ENCODE data around the gene LZTFL1.
A peak's percentile ranks its signal among the peaks of the same experiment; 100 is the strongest.

The LZTFL1 gene

GRCh38 chr3:45800611-45801010 is 41.3 kb downstream of the LZTFL1 start:
- DNase-seq (ENCODE audit: extremely low read depth, low read depth), result no peak
- no peak overlapping the region for H3K4me3 ChIP-seq (replicated peaks; ENCODE audit: low read depth, low read length)
- no peak for TF ChIP-seq CTCF (IDR thresholded peaks at IDR 0.05; ENCODE audit: low read depth, low read length, missing control alignments)

DNA sequence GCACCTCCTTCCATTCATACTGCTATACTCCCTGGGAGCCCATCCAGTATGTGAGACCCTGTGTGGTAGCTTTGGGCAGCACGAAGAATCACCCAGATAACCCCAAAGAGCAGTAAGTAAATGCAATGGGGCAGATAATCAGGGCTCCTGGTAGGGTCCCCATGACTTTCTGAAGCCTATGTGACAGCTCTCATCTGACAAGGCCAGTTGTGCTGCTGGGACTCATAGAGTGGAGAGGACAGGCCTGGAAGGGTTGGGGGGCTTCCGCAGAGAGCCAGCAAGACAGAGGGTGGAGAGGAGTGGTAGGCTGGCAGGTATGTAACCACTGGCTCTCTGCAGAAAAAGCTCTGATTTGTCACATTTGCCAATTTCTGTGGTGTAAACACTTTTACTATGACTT is 42.3 kb downstream of the LZTFL1 start:
- no peak for DNase-seq (ENCODE audit: extremely low read depth, low read depth)
- TF ChIP-seq CTCF (IDR thresholded peaks at IDR 0.05; ENCODE audit: low read depth, low read length, missing control alignments), result no peak
- no peak overlapping the region for H3K4me3 ChIP-seq (replicated peaks; ENCODE audit: low read depth, low read length)

DNA sequence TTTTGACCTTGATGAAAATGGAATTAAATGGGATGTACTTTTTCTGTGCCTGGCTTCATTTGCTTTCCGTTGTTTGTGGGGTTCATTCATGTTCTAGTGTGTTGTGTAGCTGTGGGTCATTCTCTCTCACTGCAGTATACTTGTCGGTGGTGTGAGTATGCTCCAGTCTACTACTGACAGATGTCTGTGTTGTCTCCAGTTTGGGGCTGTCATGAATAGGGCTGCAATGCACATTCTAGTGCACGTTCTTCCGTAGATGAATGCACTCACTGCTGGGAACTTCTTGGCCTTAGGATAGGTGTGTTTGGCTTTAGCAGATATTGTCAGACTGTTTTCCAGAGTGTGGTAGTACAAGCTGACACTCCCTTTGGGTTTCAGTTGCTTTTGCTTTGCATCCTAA is 43.9 kb downstream of the LZTFL1 start:
- TF ChIP-seq CTCF (IDR thresholded peaks at IDR 0.05; ENCODE audit: low read depth, low read length, missing control alignments), result no peak
- no peak for DNase-seq (ENCODE audit: extremely low read depth, low read depth)
- no peak overlapping the region for H3K4me3 ChIP-seq (replicated peaks; ENCODE audit: low read depth, low read length)

DNA sequence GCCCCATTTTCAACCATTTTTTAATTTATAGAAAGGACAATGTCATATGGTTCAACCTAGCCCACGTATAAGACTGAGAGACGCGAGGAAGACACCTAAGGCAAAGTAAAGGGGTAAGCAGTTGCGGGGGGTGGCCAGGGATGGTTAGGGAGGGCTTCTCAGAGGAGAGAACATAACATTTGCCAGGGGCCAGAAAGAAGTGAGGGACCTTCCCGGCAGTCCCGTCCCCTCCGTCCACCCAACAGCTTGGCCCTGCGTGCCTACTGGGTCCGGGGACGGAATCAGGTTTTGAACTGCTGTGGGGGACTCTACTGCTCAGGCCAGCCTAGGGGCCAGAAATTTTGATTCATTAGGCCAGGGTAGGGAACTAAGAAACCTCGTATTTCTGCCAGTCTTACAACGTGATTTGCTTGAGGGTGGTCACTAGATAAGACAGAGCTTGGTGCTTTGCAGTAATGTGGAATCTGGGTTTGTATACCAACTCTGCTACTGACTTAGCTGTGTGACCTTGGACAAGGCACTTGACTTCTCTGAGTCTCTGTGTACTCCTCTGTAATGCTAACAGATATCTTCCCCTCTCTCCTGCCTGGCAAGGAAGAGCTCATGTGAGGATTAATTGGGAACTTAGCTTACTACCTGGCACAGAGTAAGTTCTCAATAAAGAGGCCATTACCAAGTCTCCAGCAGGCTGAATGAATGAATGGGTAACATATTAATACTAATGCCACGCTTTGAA is 44.8 kb downstream of the LZTFL1 start:
- no peak overlapping the region for H3K4me3 ChIP-seq (replicated peaks; ENCODE audit: low read depth, low read length)
- no peak for TF ChIP-seq CTCF (IDR thresholded peaks at IDR 0.05; ENCODE audit: low read depth, low read length, missing control alignments)
- DNase-seq (ENCODE audit: extremely low read depth, low read depth), result no peak

GRCh38 chr3:45795882-45796765 is 45.8 kb downstream of the LZTFL1 start, which contains the start of gene SLC6A20:
SLC6A20 (minus strand) TSS chr3:45796536; CDS start chr3:45796419, 117 bp downstream.
- TF ChIP-seq CTCF (IDR thresholded peaks at IDR 0.05; ENCODE audit: low read depth, low read length, missing control alignments), result no peak
- H3K4me3 ChIP-seq (replicated peaks; ENCODE audit: low read depth, low read length), result peak within 1 kb of the TSS; percentile 15; the same call in 1 of the 2 replicates
- DNase-seq (ENCODE audit: extremely low read depth, low read depth), result no peak

DNA sequence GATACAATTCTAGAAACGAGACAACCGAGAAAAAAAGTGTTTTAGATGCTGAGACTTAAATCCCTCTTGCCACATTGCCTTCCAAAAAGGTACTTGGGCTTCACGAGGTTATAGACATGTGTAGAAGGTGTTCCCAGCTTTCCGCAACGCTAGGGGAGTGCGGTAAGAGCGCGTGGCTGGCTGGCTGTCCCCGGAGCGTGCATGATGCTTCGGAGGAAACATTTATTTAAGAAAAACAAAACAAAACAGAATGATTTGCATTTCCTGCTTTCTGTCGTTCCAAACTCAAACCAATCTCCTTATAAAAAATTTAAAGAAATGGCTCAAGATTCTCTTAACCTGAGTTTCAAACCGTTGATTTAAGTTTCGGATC is 46.4 kb downstream of the LZTFL1 start:
- no peak for DNase-seq (ENCODE audit: extremely low read depth, low read depth)
- H3K4me3 ChIP-seq (replicated peaks; ENCODE audit: low read depth, low read length), result no peak overlapping the region
- TF ChIP-seq CTCF (IDR thresholded peaks at IDR 0.05; ENCODE audit: low read depth, low read length, missing control alignments), result no peak
